Endothelial cell (in vitro differentiated cells): ENCODE data around the gene LYRM2. TPM values are rescaled to one million over a fixed set of nuclear protein-coding genes. Genes with fewer than 3 reads are reported as not detected.

ENCODE experiments used
- DNase-seq: peaks from one replicate; pipeline ENCODE4 v3.0.0; 2021; ENCODE audit warnings: low spot score
- H3K27ac Mint-ChIP-seq: one replicate; pipeline ENCODE4 v1.8.0; 2021; ENCODE audit warnings: mixed read lengths, inconsistent platforms; ENCODE audit not compliant: unreplicated experiment
- H3K27me3 Mint-ChIP-seq: one replicate; pipeline ENCODE4 v1.8.0; 2021; ENCODE audit warnings: mild to moderate bottlenecking, moderate library complexity, mixed read lengths, inconsistent platforms; ENCODE audit not compliant: unreplicated experiment
- H3K36me3 Mint-ChIP-seq: one replicate; pipeline ENCODE4 v1.8.0; 2021; ENCODE audit warnings: mild to moderate bottlenecking, low read depth, mixed read lengths, inconsistent platforms; ENCODE audit not compliant: unreplicated experiment
- H3K4me1 Mint-ChIP-seq: one replicate; pipeline ENCODE4 v1.8.0; 2021; ENCODE audit warnings: mild to moderate bottlenecking, mixed read lengths, inconsistent platforms; ENCODE audit not compliant: unreplicated experiment
- H3K4me3 Mint-ChIP-seq: one replicate; pipeline ENCODE4 v1.8.0; 2021; ENCODE audit warnings: mild to moderate bottlenecking, mixed read lengths, inconsistent platforms; ENCODE audit not compliant: unreplicated experiment
- H3K9me3 Mint-ChIP-seq: one replicate; pipeline ENCODE4 v1.8.0; 2021; ENCODE audit warnings: mixed read lengths, inconsistent platforms; ENCODE audit not compliant: unreplicated experiment
- CTCF ChIP-seq: fragments of 200-600 bp; sonication (generic); IDR thresholded peaks from one replicate; pipeline ENCODE4 v1.5.0; 2021; ENCODE audit warnings: antibody characterized with exemption; ENCODE audit not compliant: unreplicated experiment
- total RNA-seq: library from RNA; stranded (reverse); fragmentation: NEBNext Ultra II Directional; extraction: Animal tissue kit (Norgen Biotek cat#: 25700); gene quantifications from one replicate; pipeline ENCODE4 v1.2.1, GENCODE V29; 2021; ENCODE audit not compliant: unreplicated experiment

Gene LYRM2
- total RNA-seq, 1 donor from 2014 or later: 16.0 TPM

GRCh38 chr6:89618026-89618425 is 20.5 kb downstream of the LYRM2 start:
- H3K27me3 Mint-ChIP-seq: no peaks in the 10 kb centered on the region
- TF ChIP-seq CTCF: no peak
- H3K36me3 Mint-ChIP-seq: peaks cover 27% of the 10 kb centered on the region
- DNase-seq: no peak
- no peak overlapping the region for H3K4me3 Mint-ChIP-seq
- no peaks in the 10 kb centered on the region for H3K9me3 Mint-ChIP-seq
- H3K27ac Mint-ChIP-seq: no peak overlapping the region
- H3K4me1 Mint-ChIP-seq: no peaks in the 10 kb centered on the region

GRCh38 chr6:89616531-89616930 is 22.0 kb downstream of the LYRM2 start:
- Mint-ChIP-seq H3K27ac (no peak overlapping the region), H3K27me3 (no peaks in the 10 kb centered on the region), H3K36me3 (peaks cover 27% of the 10 kb centered on the region)

GRCh38 chr6:89615882-89616281 is 22.7 kb downstream of the LYRM2 start:
- TF ChIP-seq CTCF: no peak
- DNase-seq: no peak
- H3K4me1 Mint-ChIP-seq: peaks cover 2% of the 10 kb centered on the region
- peaks cover 27% of the 10 kb centered on the region for H3K36me3 Mint-ChIP-seq
- H3K27me3 Mint-ChIP-seq: peaks cover under 1% of the 10 kb centered on the region
- H3K9me3 Mint-ChIP-seq: no peaks in the 10 kb centered on the region
- H3K4me3 Mint-ChIP-seq: no peak overlapping the region
- no peak overlapping the region for H3K27ac Mint-ChIP-seq

More at GRCh38 chr6:89616531-89616930, 22.0 kb downstream of the LYRM2 start:
- Mint-ChIP-seq H3K9me3 (no peaks in the 10 kb centered on the region), H3K4me3 (no peak overlapping the region), H3K4me1 (peaks cover 2% of the 10 kb centered on the region)
- no peak for DNase-seq
- TF ChIP-seq CTCF: no peak

GRCh38 chr6:89613790-89614189 is 24.8 kb downstream of the LYRM2 start:
- no peak overlapping the region for H3K27ac Mint-ChIP-seq

GRCh38 chr6:89612121-89612520 is 26.4 kb downstream of the LYRM2 start:
- H3K4me1 Mint-ChIP-seq: peaks cover 2% of the 10 kb centered on the region
- DNase-seq: no peak
- peaks cover 16% of the 10 kb centered on the region for H3K36me3 Mint-ChIP-seq
- H3K27me3 Mint-ChIP-seq: peaks cover 3% of the 10 kb centered on the region
- no peak overlapping the region for H3K27ac Mint-ChIP-seq
- TF ChIP-seq CTCF: no peak
- H3K4me3 Mint-ChIP-seq: peak overlapping the region; percentile 23
- no peaks in the 10 kb centered on the region for H3K9me3 Mint-ChIP-seq

More at GRCh38 chr6:89613790-89614189, 24.8 kb downstream of the LYRM2 start:
- Mint-ChIP-seq H3K4me1 (peaks cover 2% of the 10 kb centered on the region), H3K4me3 (no peak overlapping the region), H3K36me3 (peaks cover 27% of the 10 kb centered on the region), H3K27me3 (peaks cover 3% of the 10 kb centered on the region), H3K9me3 (no peaks in the 10 kb centered on the region)
- TF ChIP-seq CTCF: no peak
- DNase-seq: no peak
